ENCODE measurements around the gene ENAM.
"Not testable (repeated sequence)": the region's sequence is repeated elsewhere in the genome, so short reads cannot be mapped to it uniquely, and the experiment has no call there.

The ENAM gene

GRCh38 chr4:70627620-70628019, 924 bp upstream of the ENAM start:
- DNase-seq, result no peak

DNA sequence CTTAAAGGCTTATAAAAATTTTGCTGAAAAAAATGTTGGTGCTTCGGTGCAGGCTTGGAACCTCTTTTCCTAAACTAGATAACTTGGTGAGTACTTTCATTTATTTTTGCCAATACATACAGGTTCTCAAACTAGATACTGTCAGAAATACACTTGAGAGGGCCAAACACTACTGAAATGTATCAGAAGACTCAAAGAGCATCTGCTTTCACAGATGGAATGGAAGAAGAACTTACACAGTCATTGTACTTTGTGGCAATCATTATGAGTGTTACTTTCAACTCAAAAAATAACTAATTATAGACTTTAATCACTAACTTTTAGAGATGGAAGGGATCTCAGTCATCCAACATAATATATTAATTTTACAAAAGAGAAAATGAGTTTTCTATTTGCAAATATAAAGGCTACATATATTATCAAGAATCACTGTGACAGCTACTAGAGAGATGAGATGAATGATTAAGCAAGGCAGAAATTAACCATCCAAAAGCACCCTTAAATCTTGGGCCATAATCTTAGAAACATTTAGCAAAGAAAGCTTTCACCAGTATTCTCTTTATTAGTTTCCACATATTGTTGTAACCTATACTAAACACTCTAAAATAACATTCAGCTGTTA, 1.0 kb downstream of the ENAM start:
- no peak for DNase-seq

GRCh38 chr4:70630162-70630561, 1.6 kb downstream of the ENAM start:
- no peak for DNase-seq

DNA sequence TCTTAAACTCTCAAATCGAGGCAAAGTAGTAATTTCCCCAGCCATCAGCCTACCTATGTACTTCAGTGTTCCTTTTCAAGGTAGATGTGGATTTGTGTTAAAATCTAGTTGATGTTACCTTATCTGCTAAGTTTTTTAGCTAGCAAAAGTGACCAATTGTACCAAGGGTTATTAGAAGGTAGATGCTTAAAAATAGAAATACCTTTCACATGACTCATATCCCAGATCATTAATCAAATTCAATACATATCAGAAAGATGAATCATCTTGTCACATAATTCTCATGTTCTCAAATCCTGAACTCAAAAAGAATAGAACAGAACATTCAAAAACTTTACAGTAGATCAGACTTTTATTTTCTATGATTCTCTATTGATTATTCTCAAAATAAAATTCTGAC, 3.5 kb downstream of the ENAM start:
- no peak for DNase-seq

- no peak for DNase-seq
These were observed 5.9 kb downstream of the ENAM start for GRCh38 chr4:70634482-70634881.

GRCh38 chr4:70637239-70637913, 8.8 kb downstream of the ENAM start:
- no peak for DNase-seq

DNA sequence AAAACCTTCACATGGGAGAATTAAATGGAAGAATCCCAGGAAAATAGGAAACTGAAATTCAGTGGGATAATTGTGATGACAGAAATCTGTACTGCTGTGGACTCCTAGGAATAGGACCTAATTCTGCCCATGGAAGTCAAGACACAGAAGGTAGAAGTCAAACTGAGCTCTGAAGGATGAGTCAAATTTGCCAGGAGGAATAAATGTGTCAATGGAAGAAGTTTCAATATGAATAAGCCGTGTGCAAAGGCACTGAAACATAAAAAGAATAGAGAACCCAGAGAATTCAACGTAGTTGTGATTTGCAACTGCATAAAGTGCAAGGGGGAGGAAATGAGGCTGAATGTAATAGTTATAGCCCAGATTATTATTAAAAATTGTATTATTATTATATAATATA, 11.6 kb downstream of the ENAM start:
- no peak for DNase-seq

GRCh38 chr4:70650741-70651140, 22.2 kb downstream of the ENAM start:
- not testable (repeated sequence) for DNase-seq

DNA sequence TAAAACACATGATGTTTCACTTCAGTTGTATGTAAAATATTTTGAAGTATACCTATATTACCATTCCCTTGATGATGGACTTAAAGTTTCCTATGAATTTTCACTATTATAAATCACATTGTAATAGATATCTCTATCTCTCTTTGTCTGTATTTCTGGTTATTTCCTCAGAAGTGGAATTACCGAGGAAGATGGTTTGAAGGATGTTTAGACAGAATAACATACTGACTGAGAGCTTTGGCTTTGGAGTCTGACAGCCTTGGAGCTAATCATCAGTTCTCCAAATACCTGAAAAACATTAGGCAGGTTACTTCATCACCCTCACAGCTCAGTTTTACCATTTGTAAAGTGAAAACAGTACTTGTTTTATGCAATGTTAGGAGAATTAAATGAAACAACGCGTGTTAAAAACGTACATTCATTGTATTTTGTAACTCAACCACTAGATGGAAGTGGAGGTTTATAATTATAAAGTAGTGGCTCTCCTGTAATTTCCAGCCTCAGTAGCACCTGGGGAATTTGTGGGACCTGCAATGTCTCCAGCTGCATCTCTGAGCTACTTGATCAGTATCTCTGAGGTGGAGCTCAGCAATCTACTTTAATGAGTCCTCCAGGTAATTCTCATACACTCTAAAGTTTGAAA, 23.4 kb downstream of the ENAM start:
- peak; percentile 4 for DNase-seq

- DNase-seq, result no peak
These were observed 26.1 kb downstream of the ENAM start for GRCh38 chr4:70654605-70655011.

GRCh38 chr4:70657326-70657725, 28.8 kb downstream of the ENAM start:
- DNase-seq, result no peak

- no peak for DNase-seq
These were observed 29.9 kb downstream of the ENAM start for GRCh38 chr4:70658418-70658817.

- no peak for DNase-seq
These were observed 31.6 kb downstream of the ENAM start for GRCh38 chr4:70660106-70660505.

DNA sequence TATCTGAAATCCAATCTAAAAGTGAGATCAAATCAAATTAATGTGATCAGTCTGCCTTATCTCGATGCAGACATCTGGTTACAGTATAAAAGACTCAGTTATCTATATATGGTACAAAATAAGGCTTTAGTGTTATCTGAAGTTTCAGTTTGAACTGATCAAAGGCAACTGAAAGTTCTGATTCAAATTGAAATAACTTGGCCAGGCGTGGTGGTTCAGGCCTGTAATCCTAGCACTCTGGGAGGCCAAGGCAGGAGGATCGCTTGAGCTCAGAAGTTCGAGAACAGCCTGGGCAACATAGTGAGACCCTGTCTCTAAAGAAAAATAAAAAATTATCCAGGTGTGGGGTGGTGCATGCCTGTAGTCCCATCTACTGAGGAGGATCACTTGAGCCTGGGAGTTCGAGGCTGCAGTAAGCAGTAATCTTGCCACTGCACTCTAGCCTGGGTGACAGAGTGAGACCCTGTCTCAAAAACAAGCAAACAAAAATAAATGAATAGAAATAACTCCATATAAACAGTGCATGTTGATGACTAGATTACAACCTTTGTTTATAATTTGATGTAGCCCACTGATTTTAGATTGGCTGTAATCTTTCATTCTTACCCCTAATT, 32.9 kb downstream of the ENAM start:
- DNase-seq, result not testable (repeated sequence)

DNA sequence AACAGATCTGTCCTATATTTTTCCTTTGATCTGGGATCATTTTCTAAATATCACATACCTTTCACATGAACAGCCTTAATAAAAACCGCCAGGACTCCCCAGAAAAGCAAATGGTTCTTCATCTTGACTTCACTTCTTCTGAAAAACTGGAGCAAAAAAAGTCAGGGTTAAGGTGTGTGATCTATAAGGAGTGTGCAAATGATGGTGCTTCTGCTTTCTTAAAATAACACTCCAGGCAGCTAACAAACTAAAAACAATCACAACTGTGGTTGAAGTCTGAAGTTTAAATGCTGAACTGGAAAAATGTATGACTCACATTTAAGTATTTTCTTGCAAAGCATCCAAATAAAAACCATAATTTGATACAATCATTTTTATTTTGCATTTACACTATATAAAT, 37.8 kb downstream of the ENAM start, which contains the start of gene JCHAIN:
Gene JCHAIN, minus strand, starts transcription at position 140 of the 400 bp plus-strand sequence. Its CDS starts 18 bp downstream, at position 122.
- DNase-seq, result no peak

DNA sequence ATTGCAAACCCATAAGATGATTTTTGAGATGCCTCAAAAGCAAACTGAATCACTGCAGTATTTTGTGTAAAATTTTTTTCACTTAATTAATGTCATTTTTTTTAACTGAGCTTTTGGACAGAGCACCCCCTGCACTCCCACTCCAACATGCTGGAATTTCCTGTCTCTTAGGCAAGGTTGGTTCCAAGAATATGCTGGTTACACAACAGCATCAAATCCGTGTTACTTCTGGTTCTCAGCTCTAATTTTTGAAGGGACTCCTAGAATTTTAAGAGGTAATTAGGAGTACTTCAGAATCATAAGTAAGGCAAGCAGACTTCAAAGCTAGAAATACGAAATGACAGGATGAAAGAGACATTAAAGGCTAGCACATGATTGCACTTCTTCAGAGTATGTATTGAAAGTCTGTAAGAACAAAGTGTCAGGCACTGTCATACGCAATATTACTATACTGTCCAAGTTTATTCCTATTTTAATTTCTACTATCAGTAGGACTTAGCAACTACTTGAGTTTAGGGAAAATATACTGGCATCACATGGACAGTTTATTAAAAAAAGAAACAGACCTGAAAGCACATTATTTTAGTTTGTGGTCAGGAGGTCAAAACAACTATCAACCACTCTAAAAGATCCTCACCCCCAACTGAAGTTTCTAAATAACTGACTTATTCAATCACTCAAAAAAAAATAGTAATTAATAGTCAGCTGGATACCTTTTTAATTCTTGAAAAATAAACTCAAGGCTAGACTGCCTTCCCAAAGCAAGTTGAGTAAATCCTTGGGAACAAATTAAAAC, 39.4 kb downstream of the ENAM start:
- no peak for DNase-seq

DNA sequence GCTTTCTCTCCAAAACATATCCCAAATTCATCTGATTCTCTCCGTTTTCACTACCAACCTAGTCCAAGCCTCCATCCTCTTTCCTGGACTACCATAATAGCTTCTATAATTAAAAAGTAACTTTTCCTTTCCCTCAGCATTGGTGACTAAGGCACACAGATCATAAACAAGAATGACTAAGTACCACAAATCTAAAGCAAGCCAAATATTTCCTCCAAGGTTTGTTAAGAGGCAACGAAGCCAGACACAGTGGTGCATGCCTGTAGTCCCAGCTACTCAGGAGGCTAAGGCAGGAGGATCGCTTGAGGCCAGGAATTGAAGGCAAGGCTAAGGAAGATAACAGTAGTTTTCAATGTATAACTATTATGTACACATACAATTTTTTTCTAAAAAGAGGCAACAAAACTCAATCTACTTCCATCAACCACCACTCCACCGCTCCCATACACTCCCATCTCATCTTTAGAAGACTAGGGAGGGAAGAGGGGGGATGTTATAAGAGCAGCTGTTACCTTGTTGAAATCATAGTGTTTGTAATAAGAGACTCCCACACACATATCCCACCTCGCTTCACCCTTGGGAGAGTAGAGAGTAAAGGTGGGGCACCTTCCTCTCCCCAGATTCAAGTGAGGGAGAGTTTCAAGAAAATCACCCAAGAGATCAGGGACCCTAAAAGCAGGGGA, 41.9 kb downstream of the ENAM start:
- DNase-seq, result no peak

- DNase-seq, result no peak
These were observed 42.5 kb downstream of the ENAM start for GRCh38 chr4:70671091-70671490.

- DNase-seq, result no peak
These were observed 45.6 kb downstream of the ENAM start for GRCh38 chr4:70674191-70674590.

DNA sequence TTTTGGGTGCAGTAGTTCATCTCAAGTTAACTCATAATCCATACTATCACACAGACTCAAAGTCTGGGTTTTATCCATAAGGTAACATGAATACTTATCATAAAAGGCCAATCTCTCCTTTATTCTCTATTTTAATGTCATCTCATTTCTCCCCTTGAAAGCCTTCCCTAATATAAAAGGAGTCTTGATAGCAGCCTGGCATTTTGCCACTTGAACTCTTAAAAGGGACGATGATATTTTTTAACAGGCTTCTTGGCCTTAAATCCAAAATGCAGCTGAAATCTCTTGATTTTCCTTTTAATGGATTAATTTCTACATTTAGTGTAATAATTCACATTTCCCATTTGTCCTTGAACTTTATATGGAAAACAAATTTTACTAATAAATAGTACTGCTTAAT, 46.2 kb downstream of the ENAM start:
- DNase-seq, result no peak

- no peak for DNase-seq
These were observed 48.1 kb downstream of the ENAM start for GRCh38 chr4:70676554-70677090.

GRCh38 chr4:70678383-70678999, 49.9 kb downstream of the ENAM start:
- no peak for DNase-seq
